LNCaP clone FGC (cell line): ENCODE measurements around the gene HOXA6.

Source experiments
- DNase-seq: peaks from one replicate; pipeline ENCODE4 v3.0.0-alpha.2; 2011; ENCODE audit warnings: low read depth
- H3K4me3 ChIP-seq: 2 replicates; pipeline ENCODE4 v1.5.1; 2011; ENCODE audit warnings: mild to moderate bottlenecking, low read depth, low read length, control low read depth
- TF ChIP-seq, protein P1 (sequence below): IDR thresholded peaks from 2 replicates; pipeline ENCODE4 v1.5.1; 2012; ENCODE audit warnings: mild to moderate bottlenecking; ENCODE audit not compliant: control insufficient read depth, insufficient read depth; ENCODE audit errors: extremely low read depth

Gene HOXA6

DNA sequence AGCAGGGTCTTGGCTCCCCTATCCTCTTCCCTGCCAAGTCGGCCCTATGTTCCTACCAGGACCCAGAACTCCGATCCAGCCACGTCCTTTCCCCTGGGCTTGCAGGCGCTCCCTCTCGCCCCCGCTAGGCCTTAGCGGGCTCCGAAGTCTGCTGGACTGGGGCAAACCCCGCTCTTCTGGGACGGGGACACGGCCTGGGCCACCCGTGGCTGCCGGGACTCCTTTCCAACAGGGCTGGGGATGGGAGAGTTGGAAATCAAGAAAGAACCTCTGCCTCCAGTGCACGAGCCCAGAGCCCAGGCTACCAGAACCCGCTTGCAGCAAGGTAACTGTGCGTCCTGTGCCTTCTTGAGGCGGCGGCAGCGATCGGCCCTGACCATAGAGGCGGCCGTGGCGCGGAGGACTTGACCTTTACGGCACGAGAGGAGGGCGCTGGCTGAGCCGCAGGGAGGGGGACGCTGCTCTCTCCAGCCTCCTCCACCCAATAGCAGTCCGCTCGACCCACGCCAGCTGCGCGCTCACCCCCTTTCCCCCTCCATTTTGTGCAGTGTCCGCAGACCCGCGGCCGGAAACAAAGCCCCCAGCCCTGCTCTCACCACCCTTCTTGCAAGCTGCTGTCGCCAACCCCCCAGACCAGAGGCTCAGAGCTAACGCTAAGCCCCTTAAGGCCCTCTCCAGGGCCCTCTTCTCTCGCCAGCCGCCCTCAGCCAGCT lies 44.4 kb upstream of the HOXA6 start:
- TF ChIP-seq, protein P1, sequence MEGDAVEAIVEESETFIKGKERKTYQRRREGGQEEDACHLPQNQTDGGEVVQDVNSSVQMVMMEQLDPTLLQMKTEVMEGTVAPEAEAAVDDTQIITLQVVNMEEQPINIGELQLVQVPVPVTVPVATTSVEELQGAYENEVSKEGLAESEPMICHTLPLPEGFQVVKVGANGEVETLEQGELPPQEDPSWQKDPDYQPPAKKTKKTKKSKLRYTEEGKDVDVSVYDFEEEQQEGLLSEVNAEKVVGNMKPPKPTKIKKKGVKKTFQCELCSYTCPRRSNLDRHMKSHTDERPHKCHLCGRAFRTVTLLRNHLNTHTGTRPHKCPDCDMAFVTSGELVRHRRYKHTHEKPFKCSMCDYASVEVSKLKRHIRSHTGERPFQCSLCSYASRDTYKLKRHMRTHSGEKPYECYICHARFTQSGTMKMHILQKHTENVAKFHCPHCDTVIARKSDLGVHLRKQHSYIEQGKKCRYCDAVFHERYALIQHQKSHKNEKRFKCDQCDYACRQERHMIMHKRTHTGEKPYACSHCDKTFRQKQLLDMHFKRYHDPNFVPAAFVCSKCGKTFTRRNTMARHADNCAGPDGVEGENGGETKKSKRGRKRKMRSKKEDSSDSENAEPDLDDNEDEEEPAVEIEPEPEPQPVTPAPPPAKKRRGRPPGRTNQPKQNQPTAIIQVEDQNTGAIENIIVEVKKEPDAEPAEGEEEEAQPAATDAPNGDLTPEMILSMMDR: no peak
- no peak for DNase-seq
- H3K4me3 ChIP-seq: no peak overlapping the region

DNA sequence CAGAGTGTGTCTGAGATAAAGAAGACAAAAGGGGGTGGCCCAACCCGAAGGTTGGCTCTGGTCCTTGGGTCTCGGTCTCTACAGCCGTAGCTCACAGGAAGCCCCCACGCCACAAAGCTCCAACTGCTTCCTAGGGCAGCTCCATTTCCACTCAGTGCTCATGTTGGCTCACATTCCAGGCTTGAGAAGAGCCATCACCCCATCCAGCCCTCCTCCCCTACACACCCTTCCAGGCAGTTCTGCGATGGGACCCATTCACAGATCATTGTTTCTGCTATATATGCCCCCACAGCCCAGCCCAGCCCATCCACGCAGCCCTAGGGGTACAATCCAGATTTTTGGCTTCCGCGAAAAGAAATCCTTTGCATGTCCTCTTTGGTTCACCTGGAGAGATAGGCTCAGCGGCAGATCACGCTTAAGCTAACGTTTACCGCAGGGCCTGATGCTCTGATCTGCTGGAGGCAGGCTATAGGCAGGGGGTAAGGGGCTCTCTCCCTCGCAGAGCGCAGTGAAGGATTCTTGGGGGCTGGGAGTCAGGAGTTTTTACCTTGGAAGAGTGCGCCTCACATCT lies 43.7 kb upstream of the HOXA6 start:
- DNase-seq: no peak
- H3K4me3 ChIP-seq: no peak overlapping the region
- TF ChIP-seq, protein P1: no peak

DNA sequence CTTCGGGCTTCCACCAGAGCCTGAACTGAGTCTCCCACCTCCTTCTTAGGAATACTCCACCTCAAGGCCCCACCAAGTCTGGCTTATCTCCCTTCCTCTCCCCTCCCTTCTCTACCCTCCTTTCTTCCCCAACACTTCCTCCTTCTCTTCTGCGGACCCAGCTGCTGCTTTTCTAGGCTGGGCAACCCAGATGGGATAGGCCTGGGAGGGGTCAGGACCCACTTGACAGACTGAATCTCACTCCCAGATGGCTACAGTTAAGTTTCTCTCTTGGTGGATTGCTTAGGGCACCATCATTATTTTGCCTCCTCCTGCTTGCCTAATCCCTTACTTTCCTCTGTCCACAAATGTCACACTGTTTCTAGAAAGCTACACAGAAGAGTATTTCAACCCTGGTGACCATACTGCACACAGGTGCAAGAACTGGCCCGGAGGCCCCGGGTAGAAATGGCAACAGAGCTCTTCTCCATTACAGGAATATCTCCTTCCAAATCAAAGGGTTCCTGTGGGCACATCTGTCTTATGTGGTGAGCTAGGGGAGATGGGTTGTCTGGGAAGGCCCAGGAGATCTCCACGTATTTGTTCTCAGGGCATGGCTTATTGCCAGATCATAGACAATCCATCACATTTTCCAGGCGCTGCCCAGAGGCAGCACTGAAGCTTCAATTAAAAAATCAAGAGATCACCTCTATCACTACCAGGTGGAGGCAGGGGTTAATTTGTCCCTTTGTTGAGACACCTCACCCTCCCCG lies 42.6 kb upstream of the HOXA6 start:
- H3K4me3 ChIP-seq: no peak overlapping the region
- TF ChIP-seq, protein P1: no peak
- DNase-seq: no peak

DNA sequence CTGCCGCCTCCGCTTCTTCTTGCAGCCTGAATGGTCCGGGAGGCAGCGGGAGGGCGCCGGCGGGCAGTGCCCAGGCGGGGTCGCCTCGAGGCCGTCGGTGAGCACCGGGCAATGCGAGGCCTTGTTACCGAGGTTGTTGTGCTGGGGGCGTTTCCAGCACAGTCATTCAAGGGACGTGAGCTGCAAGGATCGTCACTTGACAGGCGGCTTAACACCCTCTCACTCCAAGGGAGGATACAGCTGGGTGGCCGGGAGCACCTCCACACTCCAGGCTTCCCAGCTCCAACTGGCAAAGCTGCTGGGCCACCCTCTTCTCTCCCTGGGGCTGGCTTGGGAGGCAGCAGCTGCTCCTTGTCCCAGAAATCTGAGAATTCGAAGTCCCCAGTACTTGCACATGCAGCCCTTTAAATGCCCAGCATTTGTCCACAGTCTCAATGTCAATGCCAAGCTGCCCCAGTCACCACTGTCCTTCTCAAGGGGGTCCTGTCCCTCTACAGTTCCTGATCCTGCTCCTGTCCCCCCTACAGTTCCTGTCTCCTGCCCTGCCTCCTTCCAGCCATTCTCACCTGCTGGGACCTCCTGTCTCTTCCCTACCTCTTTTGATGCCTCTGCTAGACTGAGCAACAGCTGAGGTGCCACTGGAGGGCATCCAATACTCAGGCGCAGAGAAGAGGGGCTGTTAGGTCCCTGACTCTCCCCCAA lies 41.9 kb upstream of the HOXA6 start:
- TF ChIP-seq, protein P1: no peak
- DNase-seq: no peak
- no peak overlapping the region for H3K4me3 ChIP-seq

DNA sequence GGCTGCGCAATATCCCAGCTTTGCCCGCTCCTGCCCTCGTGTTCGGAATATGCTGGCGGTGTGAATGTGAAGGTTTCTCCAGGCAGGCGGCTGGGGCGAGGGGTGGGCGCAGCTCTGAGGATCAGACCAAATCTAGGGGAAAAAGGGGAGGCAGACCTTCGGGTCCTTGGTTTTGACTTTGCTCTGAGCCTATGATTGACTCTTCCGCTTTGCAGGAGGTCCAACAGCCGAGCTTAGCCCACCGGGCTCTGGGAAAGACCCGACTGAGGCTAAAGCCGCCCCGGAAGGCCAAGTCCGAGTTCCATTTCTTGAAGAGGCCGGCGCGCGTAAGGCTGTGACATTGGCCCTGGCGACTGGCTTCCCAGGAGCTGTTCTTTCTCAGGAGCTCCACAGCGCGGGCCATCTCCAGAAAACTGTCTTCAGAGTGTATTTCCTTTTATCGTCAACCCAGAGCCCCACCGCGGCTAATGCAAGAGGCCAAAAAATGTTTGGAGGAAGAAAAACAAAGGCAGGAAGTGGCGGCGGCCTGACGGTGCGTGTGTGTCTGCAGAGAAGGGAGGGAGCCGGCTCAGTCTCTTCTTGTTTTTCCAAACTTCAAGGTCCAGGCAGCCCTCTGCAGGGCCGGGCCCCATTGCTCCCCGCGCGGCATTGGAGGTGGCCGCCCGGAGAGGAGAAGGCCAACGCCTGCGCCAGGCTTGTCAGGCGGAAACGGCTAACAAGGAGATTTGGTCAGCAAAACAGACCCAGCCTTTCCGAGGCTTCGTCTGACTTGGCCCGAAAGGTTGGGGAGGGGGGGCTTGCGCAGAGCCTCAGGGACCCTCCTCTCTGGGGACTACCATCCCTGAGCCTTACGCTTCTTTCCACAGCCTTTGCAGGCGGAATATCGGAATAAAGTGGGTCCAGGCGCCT lies 41.1 kb upstream of the HOXA6 start:
- TF ChIP-seq, protein P1: no peak
- no peak overlapping the region for H3K4me3 ChIP-seq
- DNase-seq: no peak
